Hepatocyte (in vitro differentiated cells): Measurements from ENCODE around the gene HOXD13. TPM values are rescaled to one million over a fixed set of nuclear protein-coding genes. Genes with fewer than 3 reads are reported as not detected.
A peak's percentile ranks its signal among the peaks of the same experiment; 100 is the strongest.

ENCODE experiments used
- DNase-seq: peaks from one replicate; pipeline ENCODE4 v3.0.0-alpha.2; 2016; ENCODE audit warnings: low spot score
- H2AFZ ChIP-seq: fragments of 200-600 bp; sonication (generic); 2 replicates; pipeline ENCODE4 v1.6.0; 2016; ENCODE audit warnings: antibody characterized with exemption, mild to moderate bottlenecking
- H3K27ac ChIP-seq: fragments of 200-600 bp; sonication (generic); 2 replicates; pipeline ENCODE4 v1.5.1; 2016; ENCODE audit warnings: mild to moderate bottlenecking
- H3K27me3 ChIP-seq: fragments of 200-600 bp; sonication (generic); 2 replicates; pipeline ENCODE4 v1.6.1; 2016
- H3K36me3 ChIP-seq: fragments of 200-600 bp; sonication (generic); replicated peaks from 2 replicates; pipeline ENCODE4 v1.5.1; 2016; ENCODE audit warnings: low read depth; ENCODE audit not compliant: insufficient read depth
- H3K4me1 ChIP-seq: fragments of 200-600 bp; sonication (generic); 2 replicates; pipeline ENCODE4 v1.5.1; 2016; ENCODE audit warnings: mild to moderate bottlenecking, moderate library complexity; ENCODE audit not compliant: insufficient read depth
- H3K4me2 ChIP-seq: fragments of 200-600 bp; sonication (generic); 2 replicates; pipeline ENCODE4 v1.6.0; 2016
- H3K4me3 ChIP-seq: fragments of 200-600 bp; sonication (generic); 2 replicates; pipeline ENCODE4 v1.5.1; 2016; ENCODE audit warnings: mild to moderate bottlenecking
- H3K79me2 ChIP-seq: fragments of 200-600 bp; sonication (generic); 2 replicates; pipeline ENCODE4 v1.6.0; 2017; ENCODE audit warnings: mild to moderate bottlenecking
- H3K9me2 ChIP-seq: fragments of 200-600 bp; sonication (generic); replicated peaks from 2 replicates; pipeline ENCODE4 v1.6.0; 2017; ENCODE audit warnings: mild to moderate bottlenecking; ENCODE audit not compliant: insufficient read depth
- H3K9me3 ChIP-seq: fragments of 200-600 bp; sonication (generic); 2 replicates; pipeline ENCODE4 v1.5.1; 2016; ENCODE audit warnings: low read depth, mild to moderate bottlenecking
- H4K20me1 ChIP-seq: fragments of 200-600 bp; sonication (generic); 2 replicates; pipeline ENCODE4 v1.6.0; 2016; ENCODE audit warnings: mild to moderate bottlenecking; ENCODE audit not compliant: insufficient read depth, poor library complexity, severe bottlenecking
- EZH2 ChIP-seq: fragments of 200-600 bp; sonication (generic); IDR thresholded peaks from 2 replicates; pipeline ENCODE4 v1.6.1; 2016; ENCODE audit warnings: antibody characterized with exemption, mild to moderate bottlenecking, borderline replicate concordance
- EZH2phosphoT487 ChIP-seq: fragments of 200-600 bp; sonication (generic); IDR thresholded peaks from one replicate; pipeline ENCODE4 v1.6.1; 2018; ENCODE audit warnings: antibody characterized with exemption, mild to moderate bottlenecking, low read depth, moderate library complexity; ENCODE audit not compliant: unreplicated experiment, severe bottlenecking
- WGBS: methylation state at CpG from one replicate; pipeline ENCODE4 v1.1.6; 2016; ENCODE audit warnings: low lambda C conversion rate; ENCODE audit errors: missing lambda C conversion rate; 5-methylcytosine and 5-hydroxymethylcytosine counted together
- polyA plus RNA-seq: library from polyadenylated mRNA; unstranded; fragments of >200 nt; fragmentation: Nextera tagmentation; extraction: Ambion mirVana; gene quantifications from 2 replicates; pipeline ENCODE4 v1.2.1, GENCODE V29; 2016
- total RNA-seq: library from RNA; depleted of rRNA; stranded (reverse); fragments of >200 nt; gene quantifications from 2 replicates; pipeline ENCODE4 v1.2.3, GENCODE V29; 2014
- TF ChIP-seq, protein P1 (sequence below): fragments of 200-600 bp; sonication (generic); IDR thresholded peaks from 2 replicates; pipeline ENCODE4 v1.5.1; 2016; ENCODE audit warnings: antibody characterized with exemption, mild to moderate bottlenecking; ENCODE audit not compliant: poor library complexity

Gene HOXD13
- total and polyA plus RNA-seq, 2 experiments from 2014 or later: 24.7 to 37.2 TPM

DNA sequence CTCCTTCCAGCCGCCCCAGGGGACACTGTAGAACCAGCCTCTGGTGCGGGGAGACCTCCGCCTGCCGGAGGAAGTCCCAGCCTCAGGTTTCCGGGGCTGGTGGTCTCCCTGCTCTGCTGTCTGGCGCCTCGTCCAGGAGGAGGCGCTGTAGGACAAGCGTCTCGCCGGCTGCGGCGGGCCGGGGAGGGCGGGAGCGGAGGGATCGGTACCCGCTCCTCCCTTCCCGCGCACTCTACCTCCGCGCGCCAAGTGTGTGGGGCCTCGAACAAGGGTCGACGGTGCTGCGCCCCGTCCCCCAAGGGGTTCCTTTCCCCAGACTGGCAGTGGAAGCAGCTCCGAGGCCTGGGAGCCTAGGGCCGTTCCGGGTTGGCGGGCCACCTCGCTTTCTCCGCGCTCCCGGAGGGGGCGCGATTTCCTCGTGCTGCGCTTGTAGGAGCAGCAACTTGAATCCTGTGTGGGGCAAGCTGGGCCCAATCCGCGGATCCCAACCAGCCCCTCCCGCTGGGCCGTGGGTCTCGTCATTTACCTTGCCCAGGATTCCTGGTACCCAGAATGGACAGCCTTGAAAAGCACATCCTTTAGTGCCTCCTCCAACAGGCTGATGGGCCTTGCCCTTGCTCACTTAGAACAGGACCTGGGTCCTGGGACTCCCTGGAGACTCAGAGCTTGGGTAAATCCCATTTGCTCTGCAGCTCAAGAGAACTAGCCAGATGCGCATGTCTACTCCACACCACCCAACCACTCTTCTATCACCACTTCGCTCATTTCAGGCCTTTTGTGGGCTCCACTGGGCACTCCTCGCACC is 48.2 kb downstream of the HOXD13 start:
- H2AFZ ChIP-seq: peak overlapping the region; percentile 64
- H3K36me3 ChIP-seq: no peaks in the 10 kb centered on the region
- no peaks in the 10 kb centered on the region for H3K9me2 ChIP-seq
- peaks cover 92% of the 10 kb centered on the region for H3K27me3 ChIP-seq
- peak overlapping the region; percentile 92 for H3K4me2 ChIP-seq
- no peaks in the 10 kb centered on the region for H3K79me2 ChIP-seq
- peaks cover 5% of the 10 kb centered on the region for H3K4me1 ChIP-seq
- H3K27ac ChIP-seq: no peak overlapping the region
- peak overlapping the region; percentile 46 for H3K4me3 ChIP-seq
- no peak for TF ChIP-seq EZH2
- TF ChIP-seq, protein P1, sequence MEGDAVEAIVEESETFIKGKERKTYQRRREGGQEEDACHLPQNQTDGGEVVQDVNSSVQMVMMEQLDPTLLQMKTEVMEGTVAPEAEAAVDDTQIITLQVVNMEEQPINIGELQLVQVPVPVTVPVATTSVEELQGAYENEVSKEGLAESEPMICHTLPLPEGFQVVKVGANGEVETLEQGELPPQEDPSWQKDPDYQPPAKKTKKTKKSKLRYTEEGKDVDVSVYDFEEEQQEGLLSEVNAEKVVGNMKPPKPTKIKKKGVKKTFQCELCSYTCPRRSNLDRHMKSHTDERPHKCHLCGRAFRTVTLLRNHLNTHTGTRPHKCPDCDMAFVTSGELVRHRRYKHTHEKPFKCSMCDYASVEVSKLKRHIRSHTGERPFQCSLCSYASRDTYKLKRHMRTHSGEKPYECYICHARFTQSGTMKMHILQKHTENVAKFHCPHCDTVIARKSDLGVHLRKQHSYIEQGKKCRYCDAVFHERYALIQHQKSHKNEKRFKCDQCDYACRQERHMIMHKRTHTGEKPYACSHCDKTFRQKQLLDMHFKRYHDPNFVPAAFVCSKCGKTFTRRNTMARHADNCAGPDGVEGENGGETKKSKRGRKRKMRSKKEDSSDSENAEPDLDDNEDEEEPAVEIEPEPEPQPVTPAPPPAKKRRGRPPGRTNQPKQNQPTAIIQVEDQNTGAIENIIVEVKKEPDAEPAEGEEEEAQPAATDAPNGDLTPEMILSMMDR: peak; percentile 85
- no peak for TF ChIP-seq EZH2phosphoT487
- WGBS: 14% methylated on average over 24 of the region's 48 CpGs
- no peaks in the 10 kb centered on the region for H3K9me3 ChIP-seq
- peak; percentile 84 for DNase-seq
- no peaks in the 10 kb centered on the region for H4K20me1 ChIP-seq

DNA sequence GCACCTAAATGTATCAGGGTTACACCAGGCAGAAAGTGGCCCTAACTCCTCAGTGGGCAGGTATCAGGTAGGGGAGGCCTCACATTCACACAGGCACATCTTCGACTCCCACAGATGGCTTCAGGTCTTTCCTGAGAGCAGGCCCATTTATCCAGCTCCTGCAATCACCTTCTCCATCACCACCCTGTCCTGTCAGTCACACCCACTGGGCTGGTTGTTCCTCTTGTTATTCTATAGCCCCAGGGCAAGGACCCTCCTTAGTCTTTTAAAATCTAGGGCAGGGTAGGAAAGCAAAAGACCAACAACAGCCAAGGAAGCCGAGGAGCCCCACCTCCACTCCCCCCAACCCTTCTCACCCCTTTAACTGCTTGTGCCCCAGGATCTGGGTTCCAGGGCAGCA is 49.8 kb downstream of the HOXD13 start:
- H3K9me2 ChIP-seq: no peaks in the 10 kb centered on the region
- no peak overlapping the region for H3K4me2 ChIP-seq
- no peak for DNase-seq
- H3K4me1 ChIP-seq: peaks cover 3% of the 10 kb centered on the region
- H3K27me3 ChIP-seq: peaks cover 94% of the 10 kb centered on the region
- H3K36me3 ChIP-seq: no peaks in the 10 kb centered on the region
- TF ChIP-seq, protein P1: no peak
- TF ChIP-seq EZH2phosphoT487 (no peak), EZH2 (no peak)
- no peaks in the 10 kb centered on the region for H3K9me3 ChIP-seq
- no peak overlapping the region for H3K4me3 ChIP-seq
- H3K79me2 ChIP-seq: no peaks in the 10 kb centered on the region
- H4K20me1 ChIP-seq: no peaks in the 10 kb centered on the region
- H2AFZ ChIP-seq: no peak overlapping the region
- no peak overlapping the region for H3K27ac ChIP-seq
- 89% methylated on average over 2 of the region's 2 CpGs for WGBS

Other genes starting within 250 kb of the HOXD13 start
- gene LNPK, start 90.5 kb upstream of the HOXD13 start, total RNA-seq: 48.5 and 49.2 TPM in 2 replicates
- gene LNPK, start 90.5 kb upstream of the HOXD13 start, polyA plus RNA-seq: 11.7 and 15.4 TPM in 2 replicates
- 3.5 and 3.7 TPM in 2 replicates for gene EVX2, start 8.8 kb upstream of the HOXD13 start, total RNA-seq
- gene EVX2, start 8.8 kb upstream of the HOXD13 start, polyA plus RNA-seq: 1.3 and 1.7 TPM in 2 replicates
- gene HOXD12, start 7.1 kb downstream of the HOXD13 start, total RNA-seq: 17.9 and 29.0 TPM in 2 replicates
- gene HOXD12, start 7.1 kb downstream of the HOXD13 start, polyA plus RNA-seq: 3.1 and 3.3 TPM in 2 replicates
- gene HOXD11, start 14.6 kb downstream of the HOXD13 start, total RNA-seq: 5.7 and 6.3 TPM in 2 replicates
- 9.9 and 11.5 TPM in 2 replicates for gene HOXD11, start 14.6 kb downstream of the HOXD13 start, polyA plus RNA-seq
- 8.5 and 11.7 TPM in 2 replicates for gene HOXD10, start 24.1 kb downstream of the HOXD13 start, total RNA-seq
- 5.1 and 9.9 TPM in 2 replicates for gene HOXD10, start 24.1 kb downstream of the HOXD13 start, polyA plus RNA-seq
- gene HOXD9, start 30.0 kb downstream of the HOXD13 start, total RNA-seq: 2.4 and 2.9 TPM in 2 replicates
- 3.0 and 4.7 TPM in 2 replicates for gene HOXD9, start 30.0 kb downstream of the HOXD13 start, polyA plus RNA-seq
- 1.3 TPM in 2 replicates for gene HOXD8, start 37.0 kb downstream of the HOXD13 start, total RNA-seq
- gene HOXD8, start 37.0 kb downstream of the HOXD13 start, polyA plus RNA-seq: 0.77 TPM in 1 of 2 replicates, not detected in the other
- 0.40 and 0.70 TPM in 2 replicates for gene HOXD4, start 58.8 kb downstream of the HOXD13 start, total RNA-seq
- 0.13 TPM in 1 of 2 replicates, not detected in the other for gene HOXD4, start 58.8 kb downstream of the HOXD13 start, polyA plus RNA-seq
- 0.13 and 0.20 TPM in 2 replicates for gene HOXD3, start 64.6 kb downstream of the HOXD13 start, total RNA-seq
- 0.41 TPM in 1 of 2 replicates, not detected in the other for gene HOXD3, start 64.6 kb downstream of the HOXD13 start, polyA plus RNA-seq
- gene HOXD1, start 95.9 kb downstream of the HOXD13 start, total RNA-seq: not detected in 2 replicates
- gene HOXD1, start 95.9 kb downstream of the HOXD13 start, polyA plus RNA-seq: not detected in 2 replicates
- gene MTX2, start 176.7 kb downstream of the HOXD13 start, total RNA-seq: 38.6 and 42.5 TPM in 2 replicates
- gene MTX2, start 176.7 kb downstream of the HOXD13 start, polyA plus RNA-seq: 54.8 and 61.5 TPM in 2 replicates